Neural progenitor cell (in vitro differentiated cells): ENCODE data around the gene ATXN10.

Source experiments
- CTCF ChIP-seq: fragments of 200-600 bp; sonication (generic); IDR thresholded peaks from 2 replicates; pipeline ENCODE4 v1.5.1; 2017; ENCODE audit warnings: antibody characterized with exemption, mild to moderate bottlenecking
- EZH2 ChIP-seq: fragments of 200-600 bp; sonication (generic); IDR thresholded peaks from 2 replicates; pipeline ENCODE4 v1.6.1; 2017; ENCODE audit warnings: antibody characterized with exemption, mild to moderate bottlenecking, moderate library complexity
- EZH2phosphoT487 ChIP-seq: fragments of 200-600 bp; sonication (generic); IDR thresholded peaks from 2 replicates; pipeline ENCODE4 v1.6.1; 2017; ENCODE audit warnings: antibody characterized with exemption

- no peak for TF ChIP-seq CTCF
- no peak for TF ChIP-seq EZH2
- TF ChIP-seq EZH2phosphoT487 = no peak
Measured at GRCh38 chr22:45775569-45776312, 104.1 kb downstream of the ATXN10 start.
